Right lobe of liver (tissue), 4 donors: Measurements from ENCODE around the gene SCYGR4.

Source experiments
- POLR2A ChIP-seq: fragments of 450-650 bp; IDR thresholded peaks from one replicate; pipeline ENCODE4 v1.6.1; 2017; ENCODE audit warnings: antibody characterized with exemption, mild to moderate bottlenecking
- TF ChIP-seq, protein P1 (sequence below), 4 donors: fragments of 200-600 bp in 3 of 4; fragments of 450-650 bp in 1 of 4; IDR thresholded peaks; one replicate each; pipeline versions ENCODE4 v1.5.1 to v1.8.0; 2016 to 2022; ENCODE audit warnings: antibody characterized with exemption in 4 of 4, mild to moderate bottlenecking in 2 of 4
- donor health status: DM: no; HTN: no; CAD: no.
- donor health status: DM: no; HTN: no; CAD: no.
- donor health status: DM: no; HTN: yes; CAD: no.

DNA sequence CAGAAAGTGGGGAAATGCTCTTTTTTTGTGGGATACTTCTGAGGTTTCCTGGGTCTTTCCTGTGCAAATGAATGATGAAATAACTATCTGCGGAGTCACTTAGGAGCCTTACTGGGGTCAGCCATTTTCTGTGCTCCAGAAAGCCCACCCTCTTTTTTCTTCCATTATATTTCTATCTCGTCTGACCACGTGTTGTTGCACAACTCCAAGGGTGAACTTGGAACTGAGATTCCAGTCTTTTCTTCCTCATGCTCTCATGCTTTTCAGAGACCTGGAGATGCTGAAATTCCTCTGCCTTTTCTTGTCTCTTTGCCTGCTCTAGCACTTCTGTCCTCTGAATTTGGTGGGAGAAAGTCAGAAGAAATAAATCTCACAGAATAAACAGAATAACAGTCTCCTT, 44.5 kb downstream of the SCYGR4 start:
- TF ChIP-seq, protein P1, sequence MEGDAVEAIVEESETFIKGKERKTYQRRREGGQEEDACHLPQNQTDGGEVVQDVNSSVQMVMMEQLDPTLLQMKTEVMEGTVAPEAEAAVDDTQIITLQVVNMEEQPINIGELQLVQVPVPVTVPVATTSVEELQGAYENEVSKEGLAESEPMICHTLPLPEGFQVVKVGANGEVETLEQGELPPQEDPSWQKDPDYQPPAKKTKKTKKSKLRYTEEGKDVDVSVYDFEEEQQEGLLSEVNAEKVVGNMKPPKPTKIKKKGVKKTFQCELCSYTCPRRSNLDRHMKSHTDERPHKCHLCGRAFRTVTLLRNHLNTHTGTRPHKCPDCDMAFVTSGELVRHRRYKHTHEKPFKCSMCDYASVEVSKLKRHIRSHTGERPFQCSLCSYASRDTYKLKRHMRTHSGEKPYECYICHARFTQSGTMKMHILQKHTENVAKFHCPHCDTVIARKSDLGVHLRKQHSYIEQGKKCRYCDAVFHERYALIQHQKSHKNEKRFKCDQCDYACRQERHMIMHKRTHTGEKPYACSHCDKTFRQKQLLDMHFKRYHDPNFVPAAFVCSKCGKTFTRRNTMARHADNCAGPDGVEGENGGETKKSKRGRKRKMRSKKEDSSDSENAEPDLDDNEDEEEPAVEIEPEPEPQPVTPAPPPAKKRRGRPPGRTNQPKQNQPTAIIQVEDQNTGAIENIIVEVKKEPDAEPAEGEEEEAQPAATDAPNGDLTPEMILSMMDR (IDR thresholded peaks at IDR 0.05) = no peak
- no peak for TF ChIP-seq POLR2A
